Astrocyte (in vitro differentiated cells and primary cell): Measurements from ENCODE around the gene IL2RG. TPM values are rescaled to one million over a fixed set of nuclear protein-coding genes. Genes with fewer than 3 reads are reported as not detected.

Source experiments
- DNase-seq: peaks from one replicate; pipeline ENCODE4 v3.0.0-alpha.2; 2010; ENCODE audit warnings: low read depth
- FAIRE-seq: peaks from 2 replicates; lab custom pipeline; 2011; peaks lifted over from hg19 to GRCh38; lab: Jason Lieb, UNC
- H2AFZ ChIP-seq: 2 replicates; pipeline ENCODE4 v1.6.0; 2012; ENCODE audit warnings: low read depth, low read length, inconsistent platforms
- H3K27ac ChIP-seq: 2 replicates; pipeline ENCODE4 v1.5.1; 2011; ENCODE audit warnings: low read depth, low read length, inconsistent platforms
- H3K27me3 ChIP-seq: 2 replicates; pipeline ENCODE4 v1.6.0; 2011; ENCODE audit warnings: low read length, inconsistent platforms; ENCODE audit not compliant: insufficient read depth
- H3K36me3 ChIP-seq: 2 replicates; pipeline ENCODE4 v1.5.1; 2011; ENCODE audit warnings: low read length, inconsistent platforms; ENCODE audit not compliant: insufficient read depth
- H3K4me1 ChIP-seq: 2 replicates; pipeline ENCODE4 v1.5.1; 2011; ENCODE audit warnings: low read length, inconsistent platforms; ENCODE audit not compliant: insufficient read depth
- H3K4me2 ChIP-seq: 2 replicates; pipeline ENCODE4 v1.6.0; 2012; ENCODE audit warnings: low read length, inconsistent platforms
- H3K4me3 ChIP-seq: 2 replicates; pipeline ENCODE4 v1.5.1; 2011; ENCODE audit warnings: low read depth, mild to moderate bottlenecking, low read length, inconsistent platforms; ENCODE audit not compliant: insufficient read depth
- H3K79me2 ChIP-seq: 2 replicates; pipeline ENCODE4 v1.6.0; 2012; ENCODE audit warnings: mild to moderate bottlenecking, low read length, inconsistent platforms; ENCODE audit not compliant: insufficient read depth
- H3K9ac ChIP-seq: 2 replicates; pipeline ENCODE4 v1.6.0; 2012; ENCODE audit warnings: mild to moderate bottlenecking, low read length, inconsistent platforms
- H3K9me3 ChIP-seq: 2 replicates; pipeline ENCODE4 v1.5.1; 2012; ENCODE audit warnings: low read depth, mild to moderate bottlenecking, low read length, inconsistent platforms; ENCODE audit not compliant: insufficient read depth
- H4K20me1 ChIP-seq: 2 replicates; pipeline ENCODE4 v1.6.0; 2012; ENCODE audit warnings: low read length, inconsistent platforms; ENCODE audit not compliant: insufficient read depth
- H3K27ac Mint-ChIP-seq: one replicate; pipeline ENCODE4 v1.8.0; 2021; ENCODE audit warnings: mild to moderate bottlenecking, mixed read lengths; ENCODE audit not compliant: unreplicated experiment
- H3K27me3 Mint-ChIP-seq: one replicate; pipeline ENCODE4 v1.8.0; 2021; ENCODE audit warnings: low read depth, mixed read lengths; ENCODE audit not compliant: unreplicated experiment
- H3K36me3 Mint-ChIP-seq: one replicate; pipeline ENCODE4 v1.8.0; 2021; ENCODE audit warnings: low read depth, mixed read lengths; ENCODE audit not compliant: unreplicated experiment
- H3K4me1 Mint-ChIP-seq: one replicate; pipeline ENCODE4 v1.8.0; 2021; ENCODE audit warnings: low read depth, mixed read lengths; ENCODE audit not compliant: unreplicated experiment
- H3K4me3 Mint-ChIP-seq: one replicate; pipeline ENCODE4 v1.8.0; 2021; ENCODE audit warnings: mild to moderate bottlenecking, moderate library complexity, mixed read lengths; ENCODE audit not compliant: unreplicated experiment
- H3K9me3 Mint-ChIP-seq: one replicate; pipeline ENCODE4 v1.8.0; 2021; ENCODE audit warnings: mild to moderate bottlenecking, mixed read lengths; ENCODE audit not compliant: unreplicated experiment
- CTCF ChIP-seq: IDR thresholded peaks from 2 replicates; pipeline ENCODE4 v1.5.1; 2011; ENCODE audit warnings: low read depth, mild to moderate bottlenecking, inconsistent platforms, low read length, moderate library complexity; ENCODE audit not compliant: insufficient read depth
- EZH2 ChIP-seq: IDR thresholded peaks from 2 replicates; pipeline ENCODE4 v1.6.1; 2012; ENCODE audit warnings: mild to moderate bottlenecking, low read length, inconsistent platforms; ENCODE audit not compliant: insufficient read depth
- total RNA-seq: library from RNA; stranded (reverse); gene quantifications from 2 replicates; pipeline ENCODE4 v1.2.1, GENCODE V29; 2021

The IL2RG gene
- total RNA-seq, 1 donor from 2014 or later = 0.59 TPM

- no peaks in the 10 kb centered on the region for H3K9me3 Mint-ChIP-seq
- no peak overlapping the region for H3K27ac Mint-ChIP-seq
- H3K27ac ChIP-seq = no peak overlapping the region
- no peaks in the 10 kb centered on the region for H3K27me3 Mint-ChIP-seq
- no peak overlapping the region for H3K4me3 ChIP-seq
- H3K9ac ChIP-seq = no peak overlapping the region
- H3K4me1 Mint-ChIP-seq = peaks cover 4% of the 10 kb centered on the region
- peaks cover 2% of the 10 kb centered on the region for H3K27me3 ChIP-seq
- DNase-seq (no peak), FAIRE-seq (no peak)
- no peak overlapping the region for H2AFZ ChIP-seq
- no peaks in the 10 kb centered on the region for H3K36me3 ChIP-seq
- H4K20me1 ChIP-seq = no peaks in the 10 kb centered on the region
- H3K9me3 ChIP-seq = no peaks in the 10 kb centered on the region
- no peak overlapping the region for H3K4me2 ChIP-seq
- H3K79me2 ChIP-seq = no peaks in the 10 kb centered on the region
- no peak for TF ChIP-seq EZH2
- no peak for TF ChIP-seq CTCF
- no peak overlapping the region for H3K4me3 Mint-ChIP-seq
- H3K4me1 ChIP-seq = no peaks in the 10 kb centered on the region
- no peaks in the 10 kb centered on the region for H3K36me3 Mint-ChIP-seq
Measured at GRCh38 chrX:71082822-71083221, 28.6 kb downstream of the IL2RG start.

DNA sequence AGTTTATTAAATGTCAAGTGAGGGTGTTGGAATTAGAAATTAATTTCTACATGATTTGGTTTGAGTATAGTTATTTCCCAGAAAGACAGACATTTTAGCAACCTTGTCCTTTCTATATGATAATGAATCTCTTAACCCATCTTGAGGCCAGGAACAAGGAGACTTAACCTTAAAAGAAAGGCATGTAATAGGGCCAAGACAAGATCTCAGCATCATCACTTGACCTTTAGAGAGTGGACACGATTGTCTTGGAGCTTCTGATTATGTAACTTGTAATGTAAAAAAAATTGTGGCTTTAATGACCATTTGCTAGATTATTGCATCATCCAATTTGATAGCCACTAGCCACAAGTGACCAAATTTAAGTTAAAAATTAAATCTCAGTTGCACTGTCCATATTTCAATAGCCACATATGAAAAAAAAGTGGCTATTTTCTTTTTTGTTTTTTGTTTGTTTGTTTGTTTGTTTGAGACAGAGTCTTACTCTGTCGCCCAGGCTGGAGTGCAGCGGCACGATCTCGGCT lies 29.2 kb downstream of the IL2RG start:
- H3K27me3 Mint-ChIP-seq = no peaks in the 10 kb centered on the region
- H3K4me1 Mint-ChIP-seq = peaks cover 4% of the 10 kb centered on the region

More for the DNA sequence above, 29.2 kb downstream of the IL2RG start:
- Histone ChIP-seq H2AFZ (no peak overlapping the region), H3K9ac (no peak overlapping the region), H3K27me3 (peaks cover 2% of the 10 kb centered on the region), H3K4me3 (no peak overlapping the region), H3K27ac (no peak overlapping the region), H4K20me1 (no peaks in the 10 kb centered on the region), H3K4me2 (no peak overlapping the region), H3K79me2 (no peaks in the 10 kb centered on the region), H3K9me3 (no peaks in the 10 kb centered on the region), H3K4me1 (no peaks in the 10 kb centered on the region), H3K36me3 (no peaks in the 10 kb centered on the region)
- H3K9me3 Mint-ChIP-seq = no peaks in the 10 kb centered on the region
- no peak for TF ChIP-seq EZH2
- no peak for TF ChIP-seq CTCF
- no peak overlapping the region for H3K4me3 Mint-ChIP-seq
- DNase-seq (no peak), FAIRE-seq (no peak)
- no peaks in the 10 kb centered on the region for H3K36me3 Mint-ChIP-seq
- H3K27ac Mint-ChIP-seq = no peak overlapping the region
